GM12872 (cell line): ENCODE data around the gene C1orf116.

Source experiments
- CTCF ChIP-seq: IDR thresholded peaks from 3 replicates; pipeline ENCODE4 v1.5.1; 2011; ENCODE audit warnings: low read depth, mild to moderate bottlenecking, low read length, moderate library complexity; ENCODE audit not compliant: insufficient read depth

The C1orf116 gene

GRCh38 chr1:207045453-207045852 lies 12.9 kb upstream of the C1orf116 start:
- TF ChIP-seq CTCF: no peak

GRCh38 chr1:207040181-207040533 lies 7.6 kb upstream of the C1orf116 start:
- no peak for TF ChIP-seq CTCF

- TF ChIP-seq CTCF: no peak
Observed at GRCh38 chr1:207039380-207040180, 7.0 kb upstream of the C1orf116 start.

GRCh38 chr1:207036865-207037264 lies 4.3 kb upstream of the C1orf116 start:
- TF ChIP-seq CTCF: no peak

GRCh38 chr1:207035877-207036551 lies 3.5 kb upstream of the C1orf116 start:
- no peak for TF ChIP-seq CTCF

GRCh38 chr1:207034998-207035397 lies 2.4 kb upstream of the C1orf116 start:
- no peak for TF ChIP-seq CTCF

GRCh38 chr1:207034208-207034607 lies 1.7 kb upstream of the C1orf116 start:
- TF ChIP-seq CTCF: no peak
